HEK293 (cell line): ENCODE data around the gene DRAP1.

Experiments
- CTCF ChIA-PET: fragments of 350-600 bp; formaldehyde crosslinking; extraction: SDS; loops from one replicate; lab custom pipeline; 2021; ENCODE audit warnings: antibody characterized with exemption; lab: Yijun Ruan, JAX
- POLR2A ChIA-PET: fragments of 300-600 bp; formaldehyde crosslinking; extraction: SDS; loops from one replicate; lab custom pipeline; 2020; ENCODE audit warnings: antibody characterized with exemption, inconsistent platforms; lab: Yijun Ruan, JAX
- H3K27ac ChIP-seq: fragments of 200-500 bp; sonication (Bioruptor generic); 2 replicates; pipeline ENCODE4 v1.5.1; 2014; ENCODE audit warnings: low read depth, low read length, control low read depth, inconsistent platforms; ENCODE audit errors: extremely low read depth
- H3K36me3 ChIP-seq, 2 experiments: fragments of 200-500 bp in 1 of 2; sonication (Bioruptor generic) in 1 of 2; 1 replicate in 1 of 2; 2 replicates in 1 of 2; pipeline ENCODE4 v1.5.1; 2014 to 2017; ENCODE audit warnings: inconsistent platforms in 2 of 2, low read length in 2 of 2; ENCODE audit not compliant: control insufficient read depth in 2 of 2, insufficient read depth in 1 of 2
- H3K4me1 ChIP-seq: fragments of 200-500 bp; sonication (Bioruptor generic); 2 replicates; pipeline ENCODE4 v1.5.1; 2014; ENCODE audit warnings: mild to moderate bottlenecking, low read length, inconsistent platforms; ENCODE audit not compliant: control insufficient read depth, insufficient read depth
- H3K4me3 ChIP-seq: 2 replicates; pipeline ENCODE4 v1.5.1; 2011; ENCODE audit warnings: low read depth, mild to moderate bottlenecking, control low read depth, low read length, moderate library complexity
- H3K9me3 ChIP-seq: fragments of 200-500 bp; sonication (Bioruptor generic); 2 replicates; pipeline ENCODE4 v1.5.1; 2014; ENCODE audit warnings: low read depth, low read length, inconsistent platforms; ENCODE audit not compliant: control insufficient read depth, insufficient read depth
- CTCF ChIP-seq: fragments of 450-650 bp; formaldehyde crosslinking; IDR thresholded peaks from 2 replicates; pipeline ENCODE4 v1.5.1; 2016; ENCODE audit warnings: missing biosample characterization, missing genetic modification characterization
- FEZF1 ChIP-seq: fragments of 450-650 bp; formaldehyde crosslinking; IDR thresholded peaks from 2 replicates; pipeline ENCODE4 v1.5.1; 2016; ENCODE audit warnings: missing biosample characterization, missing genetic modification characterization
- INSM2 ChIP-seq: fragments of 450-650 bp; formaldehyde crosslinking; IDR thresholded peaks from 2 replicates; pipeline ENCODE4 v1.5.1; 2016; ENCODE audit warnings: missing biosample characterization, missing genetic modification characterization
- KLF17 ChIP-seq: fragments of 450-650 bp; formaldehyde crosslinking; IDR thresholded peaks from 2 replicates; pipeline ENCODE4 v1.5.1; 2016; ENCODE audit warnings: missing biosample characterization, missing genetic modification characterization
- PBX3 ChIP-seq: sonication (generic); formaldehyde crosslinking; IDR thresholded peaks from 2 replicates; pipeline ENCODE4 v1.8.1; 2022; ENCODE audit warnings: mild to moderate bottlenecking, moderate library complexity, missing genetic modification reagents
- REPIN1 ChIP-seq: fragments of 450-650 bp; formaldehyde crosslinking; IDR thresholded peaks from 2 replicates; pipeline ENCODE4 v1.5.1; 2017; ENCODE audit warnings: missing biosample characterization, missing genetic modification characterization, low read depth
- ZBTB17 ChIP-seq: fragments of 450-650 bp; formaldehyde crosslinking; IDR thresholded peaks from 2 replicates; pipeline ENCODE4 v1.5.1; 2016; ENCODE audit warnings: missing biosample characterization, missing genetic modification characterization
- ZBTB48 ChIP-seq: fragments of 450-650 bp; formaldehyde crosslinking; IDR thresholded peaks from 2 replicates; pipeline ENCODE4 v1.5.1; 2016; ENCODE audit warnings: missing biosample characterization, missing genetic modification characterization
- ZFP69B ChIP-seq: fragments of 450-650 bp; formaldehyde crosslinking; IDR thresholded peaks from 2 replicates; pipeline ENCODE4 v1.5.1; 2016; ENCODE audit warnings: missing biosample characterization, missing genetic modification characterization
- ZNF266 ChIP-seq: fragments of 450-650 bp; formaldehyde crosslinking; IDR thresholded peaks from 2 replicates; pipeline ENCODE4 v1.5.1; 2016; ENCODE audit warnings: missing biosample characterization, missing genetic modification characterization, low read depth
- ZNF274 ChIP-seq, 2 experiments: fragments of 200-500 bp in 1 of 2; fragments of 450-650 bp in 1 of 2; sonication (Bioruptor generic) in 1 of 2; formaldehyde crosslinking in 1 of 2; IDR thresholded peaks; 2 replicates each; pipeline versions ENCODE4 v1.5.1 to v1.6.1; 2014 to 2016; ENCODE audit warnings: borderline replicate concordance in 1 of 2, inconsistent platforms in 1 of 2, low read length in 1 of 2, missing biosample characterization in 1 of 2, missing genetic modification characterization in 1 of 2
- ZNF311 ChIP-seq: fragments of 450-650 bp; formaldehyde crosslinking; IDR thresholded peaks from 2 replicates; pipeline ENCODE4 v1.5.1; 2017; ENCODE audit warnings: missing biosample characterization, missing genetic modification characterization, borderline replicate concordance
- ZNF394 ChIP-seq: fragments of 450-650 bp; formaldehyde crosslinking; IDR thresholded peaks from 2 replicates; pipeline ENCODE4 v1.5.1; 2016; ENCODE audit warnings: missing biosample characterization, missing genetic modification characterization, mild to moderate bottlenecking, moderate library complexity, borderline replicate concordance
- ZNF423 ChIP-seq: fragments of 450-650 bp; formaldehyde crosslinking; IDR thresholded peaks from 2 replicates; pipeline ENCODE4 v1.5.1; 2016; ENCODE audit warnings: missing biosample characterization, missing genetic modification characterization
- ZNF530 ChIP-seq: fragments of 450-650 bp; formaldehyde crosslinking; IDR thresholded peaks from 2 replicates; pipeline ENCODE4 v1.5.1; 2016; ENCODE audit warnings: low read depth, missing biosample characterization, missing genetic modification characterization
- ZSCAN16 ChIP-seq: fragments of 450-650 bp; formaldehyde crosslinking; IDR thresholded peaks from 2 replicates; pipeline ENCODE4 v1.5.1; 2016; ENCODE audit warnings: missing biosample characterization, missing genetic modification characterization
- ZSCAN30 ChIP-seq: fragments of 450-650 bp; IDR thresholded peaks from 2 replicates; pipeline ENCODE4 v1.5.1; 2018; ENCODE audit warnings: missing biosample characterization, mild to moderate bottlenecking, missing genetic modification characterization, moderate library complexity
- TF ChIP-seq, protein P1 (sequence below): fragments of 450-650 bp; formaldehyde crosslinking; IDR thresholded peaks from 2 replicates; pipeline ENCODE4 v1.5.1; 2017; ENCODE audit warnings: missing biosample characterization, mild to moderate bottlenecking, missing genetic modification characterization, moderate library complexity
- TF ChIP-seq, protein P2 (sequence below): fragments of 450-650 bp; formaldehyde crosslinking; IDR thresholded peaks from 2 replicates; pipeline ENCODE4 v1.5.1; 2016; ENCODE audit warnings: missing biosample characterization, missing genetic modification characterization, borderline replicate concordance

Gene DRAP1

DNA sequence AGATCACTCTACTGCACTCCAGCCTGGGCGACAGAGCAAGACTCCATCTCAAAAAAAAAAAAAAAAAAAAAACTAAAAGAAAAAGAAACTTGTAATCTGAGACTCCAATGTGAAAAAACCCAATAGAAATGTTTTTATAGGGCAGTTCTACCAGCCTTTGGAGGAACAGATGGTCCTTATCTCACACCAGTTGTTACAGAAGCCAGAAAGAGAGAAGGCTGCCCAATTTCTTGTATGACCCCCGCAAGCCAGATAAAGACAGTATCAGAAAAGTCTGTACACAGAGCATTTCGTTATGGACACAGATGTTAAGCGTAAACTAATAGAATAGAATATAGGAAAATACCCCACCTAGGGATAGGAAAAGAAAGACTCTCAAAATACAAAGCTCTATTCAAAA is 14.8 kb downstream of the DRAP1 start:
- ChIA-PET POLR2A (no interaction called here), CTCF (interaction anchor here (0.6 to 2.8 kb wide), 2 partner anchors 39 to 49 kb away, joined by 4 to 15 read pairs; no protein-coding TSS in a partner anchor)
- TF ChIP-seq ZFP69B (tag by site-specific recombination) (no peak), REPIN1 (tag by site-specific recombination) (no peak), CTCF (tag by site-specific recombination) (no peak), ZBTB48 (no peak), ZNF311 (tag by site-specific recombination) (no peak), INSM2 (tag by site-specific recombination) (no peak), PBX3 (no peak), KLF17 (tag by site-specific recombination) (no peak)
- TF ChIP-seq, protein P1, sequence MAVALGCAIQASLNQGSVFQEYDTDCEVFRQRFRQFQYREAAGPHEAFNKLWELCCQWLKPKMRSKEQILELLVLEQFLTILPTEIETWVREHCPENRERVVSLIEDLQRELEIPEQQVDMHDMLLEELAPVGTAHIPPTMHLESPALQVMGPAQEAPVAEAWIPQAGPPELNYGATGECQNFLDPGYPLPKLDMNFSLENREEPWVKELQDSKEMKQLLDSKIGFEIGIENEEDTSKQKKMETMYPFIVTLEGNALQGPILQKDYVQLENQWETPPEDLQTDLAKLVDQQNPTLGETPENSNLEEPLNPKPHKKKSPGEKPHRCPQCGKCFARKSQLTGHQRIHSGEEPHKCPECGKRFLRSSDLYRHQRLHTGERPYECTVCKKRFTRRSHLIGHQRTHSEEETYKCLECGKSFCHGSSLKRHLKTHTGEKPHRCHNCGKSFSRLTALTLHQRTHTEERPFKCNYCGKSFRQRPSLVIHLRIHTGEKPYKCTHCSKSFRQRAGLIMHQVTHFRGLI (tag by site-specific recombination) = no peak
- TF ChIP-seq, protein P2, sequence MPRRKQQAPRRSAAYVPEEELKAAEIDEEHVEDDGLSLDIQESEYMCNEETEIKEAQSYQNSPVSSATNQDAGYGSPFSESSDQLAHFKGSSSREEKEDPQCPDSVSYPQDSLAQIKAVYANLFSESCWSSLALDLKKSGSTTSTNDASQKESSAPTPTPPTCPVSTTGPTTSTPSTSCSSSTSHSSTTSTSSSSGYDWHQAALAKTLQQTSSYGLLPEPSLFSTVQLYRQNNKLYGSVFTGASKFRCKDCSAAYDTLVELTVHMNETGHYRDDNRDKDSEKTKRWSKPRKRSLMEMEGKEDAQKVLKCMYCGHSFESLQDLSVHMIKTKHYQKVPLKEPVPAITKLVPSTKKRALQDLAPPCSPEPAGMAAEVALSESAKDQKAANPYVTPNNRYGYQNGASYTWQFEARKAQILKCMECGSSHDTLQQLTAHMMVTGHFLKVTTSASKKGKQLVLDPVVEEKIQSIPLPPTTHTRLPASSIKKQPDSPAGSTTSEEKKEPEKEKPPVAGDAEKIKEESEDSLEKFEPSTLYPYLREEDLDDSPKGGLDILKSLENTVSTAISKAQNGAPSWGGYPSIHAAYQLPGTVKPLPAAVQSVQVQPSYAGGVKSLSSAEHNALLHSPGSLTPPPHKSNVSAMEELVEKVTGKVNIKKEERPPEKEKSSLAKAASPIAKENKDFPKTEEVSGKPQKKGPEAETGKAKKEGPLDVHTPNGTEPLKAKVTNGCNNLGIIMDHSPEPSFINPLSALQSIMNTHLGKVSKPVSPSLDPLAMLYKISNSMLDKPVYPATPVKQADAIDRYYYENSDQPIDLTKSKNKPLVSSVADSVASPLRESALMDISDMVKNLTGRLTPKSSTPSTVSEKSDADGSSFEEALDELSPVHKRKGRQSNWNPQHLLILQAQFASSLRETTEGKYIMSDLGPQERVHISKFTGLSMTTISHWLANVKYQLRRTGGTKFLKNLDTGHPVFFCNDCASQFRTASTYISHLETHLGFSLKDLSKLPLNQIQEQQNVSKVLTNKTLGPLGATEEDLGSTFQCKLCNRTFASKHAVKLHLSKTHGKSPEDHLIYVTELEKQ (tag by site-specific recombination) = no peak
- no peak overlapping the region for H3K4me3 ChIP-seq
- H3K4me1 ChIP-seq = no peaks in the 10 kb centered on the region
- H3K9me3 ChIP-seq = no peaks in the 10 kb centered on the region
- H3K36me3 ChIP-seq = no peaks in the 10 kb centered on the region
- no peak overlapping the region for H3K27ac ChIP-seq

- H3K9me3 ChIP-seq = no peaks in the 10 kb centered on the region
- H3K27ac ChIP-seq = no peak overlapping the region
- H3K4me1 ChIP-seq = no peaks in the 10 kb centered on the region
- H3K36me3 ChIP-seq = no peaks in the 10 kb centered on the region
- CTCF ChIA-PET = interaction anchor here (0.9 to 1.1 kb wide), 2 partner anchors 50 to 53 kb away, joined by 4 to 7 read pairs; no protein-coding TSS in a partner anchor
- POLR2A ChIA-PET = interaction anchor here (1.5 kb wide), 1 partner anchor 49 kb away, joined by 4 read pairs; the partner anchor contains the start of gene FIBP
- no peak overlapping the region for H3K4me3 ChIP-seq
- TF ChIP-seq ZNF274 (IDR thresholded peaks at IDR 0.05; ENCODE audit: low read length) (no peak), ZNF274 (tag by site-specific recombination; IDR thresholded peaks at IDR 0.05; ENCODE audit: borderline replicate concordance) (no peak), ZSCAN30 (tag by site-specific recombination) (no peak), ZNF530 (tag by site-specific recombination) (no peak), ZNF423 (tag by site-specific recombination) (no peak), ZNF266 (no peak), ZBTB17 (tag by site-specific recombination) (no peak), ZNF394 (no peak), ZSCAN16 (no peak), FEZF1 (tag by site-specific recombination) (no peak)
- TF ChIP-seq, protein P2 (tag by site-specific recombination) = no peak
Measured at GRCh38 chr11:65937766-65938165, 18.5 kb downstream of the DRAP1 start.
